AG09319 (cell line): ENCODE results near the gene ACBD4.

Source experiments
- DNase-seq: peaks from one replicate; pipeline ENCODE4 v3.0.0-alpha.2; 2010; ENCODE audit warnings: low read depth; ENCODE audit errors: extremely low read depth
- CTCF ChIP-seq: IDR thresholded peaks from 2 replicates; pipeline ENCODE4 v1.5.1; 2011; ENCODE audit warnings: low read depth, mild to moderate bottlenecking, inconsistent platforms, low read length, moderate library complexity

ACBD4 gene

GRCh38 chr17:45190503-45191255, 55.2 kb downstream of the ACBD4 start:
- no peak for TF ChIP-seq CTCF
- DNase-seq: no peak
